ENCODE results near the gene PEX26. TPM values are rescaled to one million over a fixed set of nuclear protein-coding genes. Genes with fewer than 3 reads are reported as not detected.
"Not testable (repeated sequence)": the region's sequence is repeated elsewhere in the genome, so short reads cannot be mapped to it uniquely, and the experiment has no call there.

The PEX26 gene
- 10 to 100 TPM; 40.1 to 41.0 TPM for total RNA-seq

DNA sequence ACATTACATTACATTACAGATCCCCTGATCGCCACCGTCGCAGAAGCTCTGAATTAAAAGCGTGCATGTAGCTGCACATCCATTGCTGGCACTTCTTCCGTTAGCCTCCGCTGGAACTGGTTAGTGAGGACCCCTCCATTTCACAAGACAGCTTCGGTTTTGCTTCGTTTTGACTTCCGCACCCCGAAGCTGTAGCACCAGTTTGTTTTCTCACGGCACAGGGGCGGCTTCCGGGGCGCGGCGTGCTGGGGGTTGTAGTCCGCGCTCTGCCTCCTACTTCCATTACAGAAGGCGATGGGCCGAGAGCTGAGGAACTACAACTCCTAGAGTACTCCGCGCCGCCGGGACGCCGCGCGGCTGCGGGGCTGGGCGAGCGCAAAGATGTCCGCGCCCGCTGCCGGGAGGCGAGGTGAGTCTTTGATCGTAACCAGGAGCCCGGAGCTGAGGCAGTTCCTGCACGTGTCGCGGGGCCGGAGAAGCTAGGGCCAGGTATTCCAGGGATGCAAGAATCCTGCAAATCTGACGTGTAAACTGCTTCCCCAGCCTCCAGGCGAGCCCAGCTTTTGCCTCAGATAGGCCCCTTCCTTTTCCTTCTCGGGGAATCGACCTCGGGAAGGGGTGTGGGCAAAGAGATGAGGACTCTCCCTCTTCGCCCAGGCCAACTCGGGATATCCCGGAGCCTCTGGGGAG, at the start of gene PEX26:
Gene PEX26 (plus strand): TSS at position 352 of the 690 bp plus-strand sequence. CDS start 387 bp downstream, outside the sequence.
- CTCF ChIA-PET = interaction anchor here (0.6 to 3.0 kb wide), 6 partner anchors 9 to 1407 kb away, joined by 3 to 13 read pairs (median 4); no protein-coding TSS in a partner anchor
- POLR2A ChIA-PET = interaction anchor here (0.6 to 1.1 kb wide), 3 partner anchors 11 to 72 kb away, joined by 3 to 8 read pairs (median 3); partner anchors contain the start of gene USP18
- peak within 1 kb of the TSS; percentile 89 for H3K4me3 Mint-ChIP-seq
- peaks cover 43% of the 10 kb centered on the region for H3K4me1 Mint-ChIP-seq
- H3K27me3 Mint-ChIP-seq = no peaks in the 10 kb centered on the region
- peak; percentile 97 for DNase-seq
- H3K36me3 Mint-ChIP-seq (ENCODE audit: low read depth) = peaks cover 41% of the 10 kb centered on the region
- peak within 1 kb of the TSS; percentile 95 for H3K27ac Mint-ChIP-seq
- H3K9me3 Mint-ChIP-seq = no peaks in the 10 kb centered on the region

DNA sequence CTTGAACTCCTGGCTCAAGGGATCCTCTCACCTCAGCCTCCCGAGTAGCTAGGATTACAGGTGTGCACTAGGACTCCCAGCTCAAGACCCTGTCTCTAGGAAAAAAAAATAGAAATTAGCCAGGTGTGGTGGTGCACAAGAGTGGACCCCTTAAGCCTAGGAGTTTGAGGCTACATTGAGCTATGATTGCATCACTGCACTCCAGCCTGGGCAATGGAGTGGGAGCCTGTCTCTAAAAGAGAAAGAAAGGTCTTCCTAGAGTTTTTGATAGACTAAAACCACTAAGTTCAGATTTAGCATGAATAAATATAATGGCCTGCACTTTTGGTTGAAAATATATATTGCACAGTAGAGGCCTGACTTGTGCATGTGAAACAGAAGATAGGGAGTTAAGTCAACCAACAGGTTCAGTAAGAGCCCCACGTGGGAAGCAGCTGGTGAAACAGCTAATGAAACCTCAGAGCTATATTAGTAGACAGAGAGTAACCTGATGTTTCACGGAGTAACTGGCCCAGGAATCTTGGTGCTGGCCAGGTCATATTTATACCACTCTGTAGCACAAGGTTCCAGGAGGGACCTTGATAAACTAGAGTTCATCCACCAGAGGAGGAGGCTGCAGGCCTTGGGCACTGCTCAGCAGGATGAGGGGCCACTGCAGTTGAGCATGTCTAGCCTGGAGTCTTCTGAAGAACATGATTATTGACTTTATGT, 48.8 kb upstream of the PEX26 start:
- Mint-ChIP-seq H3K27me3 (peaks cover 32% of the 10 kb centered on the region), H3K27ac (no peak overlapping the region), H3K4me3 (no peak overlapping the region), H3K4me1 (peaks cover 7% of the 10 kb centered on the region), H3K36me3 (ENCODE audit: low read depth) (no peaks in the 10 kb centered on the region), H3K9me3 (no peaks in the 10 kb centered on the region)
- CTCF ChIA-PET = interaction anchor here (0.9 to 1.4 kb wide), 2 partner anchors 17 to 33 kb away, joined by 3 read pairs; no protein-coding TSS in a partner anchor
- POLR2A ChIA-PET = no interaction called here
- no peak for DNase-seq

DNA sequence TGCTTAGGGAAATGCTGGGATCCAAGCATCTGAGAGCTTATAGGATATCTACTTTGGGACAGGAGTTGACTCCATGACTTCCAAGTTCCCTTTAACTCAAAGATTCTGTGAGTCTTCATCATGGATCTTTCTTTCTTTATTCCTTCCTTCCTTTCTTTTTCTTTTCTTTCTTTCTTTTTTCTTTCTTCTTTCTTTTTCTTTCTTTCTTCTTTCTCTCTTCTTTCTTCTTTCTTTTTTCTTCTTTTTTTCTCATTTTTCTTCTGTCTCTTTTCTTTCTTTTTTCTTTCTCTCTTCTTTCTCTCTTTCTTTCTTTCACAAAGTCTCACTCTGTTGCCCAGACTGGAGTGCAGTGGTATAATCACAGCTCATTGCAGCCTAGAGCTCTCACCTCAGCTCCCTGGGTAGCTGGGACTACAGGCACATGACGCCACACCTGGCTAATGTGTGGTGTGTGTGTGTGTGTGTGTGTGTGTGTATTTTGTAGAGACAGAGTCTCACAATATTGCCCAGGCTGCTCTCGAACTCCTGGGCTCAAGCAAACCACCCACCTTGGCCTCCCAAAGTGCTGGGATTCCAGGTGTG, 48.0 kb upstream of the PEX26 start:
- no peak overlapping the region for H3K4me3 Mint-ChIP-seq
- peaks cover 28% of the 10 kb centered on the region for H3K27me3 Mint-ChIP-seq
- H3K4me1 Mint-ChIP-seq = peaks cover 4% of the 10 kb centered on the region
- H3K27ac Mint-ChIP-seq = no peak overlapping the region
- no peaks in the 10 kb centered on the region for H3K36me3 Mint-ChIP-seq (ENCODE audit: low read depth)
- ChIA-PET POLR2A (no interaction called here), CTCF (no interaction called here)
- H3K9me3 Mint-ChIP-seq = no peaks in the 10 kb centered on the region
- DNase-seq = no peak

DNA sequence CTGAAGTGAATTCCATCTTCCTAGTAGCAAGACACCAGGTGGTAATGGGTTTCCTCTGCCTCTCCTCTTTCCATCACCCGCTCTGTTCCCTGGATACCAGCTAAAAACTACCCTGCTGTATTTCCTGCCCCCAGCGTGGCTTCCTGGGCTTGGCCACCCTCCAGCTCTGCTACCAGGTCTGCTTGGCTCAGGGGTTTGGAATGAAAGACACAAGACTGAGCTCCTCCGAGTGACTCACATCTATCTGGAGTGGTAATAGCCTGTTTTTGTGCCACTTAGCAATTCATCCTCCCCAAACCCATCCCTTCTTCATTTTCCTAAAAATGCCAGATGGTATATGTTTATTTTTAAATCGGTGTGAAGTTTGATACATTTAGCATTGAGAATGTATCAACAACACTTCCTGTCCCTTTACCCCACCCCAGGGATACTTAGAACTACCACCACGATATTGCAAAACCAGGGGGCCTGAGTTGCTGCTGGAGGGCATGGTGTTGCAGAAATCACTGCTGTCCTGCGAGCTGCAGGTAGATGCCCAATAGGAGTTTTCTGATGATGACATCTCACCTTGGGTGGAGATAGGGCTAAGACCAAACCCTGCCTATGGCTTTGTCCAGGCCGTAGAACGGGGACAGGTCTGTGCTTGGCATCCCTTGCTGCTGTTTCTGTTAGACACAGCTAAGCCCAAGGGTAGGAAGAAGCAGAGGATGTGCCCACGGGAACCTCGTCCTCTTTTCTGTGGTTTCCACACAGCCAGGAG, 45.9 kb upstream of the PEX26 start:
- no peaks in the 10 kb centered on the region for H3K36me3 Mint-ChIP-seq (ENCODE audit: low read depth)
- no peak overlapping the region for H3K4me3 Mint-ChIP-seq
- H3K4me1 Mint-ChIP-seq = no peaks in the 10 kb centered on the region
- peaks cover 10% of the 10 kb centered on the region for H3K27me3 Mint-ChIP-seq
- POLR2A ChIA-PET = no interaction called here
- H3K27ac Mint-ChIP-seq = peak overlapping the region; percentile 42
- H3K9me3 Mint-ChIP-seq = no peaks in the 10 kb centered on the region
- DNase-seq = no peak
- CTCF ChIA-PET = interaction anchor here (0.8 kb wide), 1 partner anchor 12 kb away, joined by 3 read pairs; no protein-coding TSS in a partner anchor

DNA sequence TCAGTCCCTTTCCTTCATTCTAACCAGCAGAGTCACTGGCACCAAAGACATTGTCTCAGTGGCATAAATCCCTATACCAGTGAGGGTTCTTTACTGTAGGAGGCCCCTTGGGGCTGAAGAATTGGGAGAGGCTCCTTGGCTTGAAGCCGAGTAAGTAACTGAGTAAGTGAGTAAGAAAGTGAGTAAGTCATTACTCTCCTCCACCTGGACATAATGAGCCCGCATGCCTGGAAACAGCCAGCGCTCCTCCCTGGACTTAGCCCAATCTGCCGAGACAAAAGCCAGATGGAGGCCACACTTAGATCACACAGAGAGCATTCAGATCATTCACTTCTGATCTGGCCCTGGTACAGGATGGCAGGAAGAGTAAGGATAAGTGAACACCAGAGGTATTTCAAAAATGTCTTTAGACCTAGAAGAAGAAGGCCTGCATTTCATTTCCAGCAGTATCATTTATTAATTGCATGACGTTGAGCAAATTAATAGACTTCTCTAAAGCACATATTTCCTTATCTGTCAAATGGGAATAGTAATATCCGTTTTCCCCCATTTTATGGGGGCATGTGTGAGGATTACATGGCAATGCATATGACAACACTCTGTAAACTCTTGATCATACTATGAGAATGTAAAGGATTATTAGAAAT, 45.2 kb upstream of the PEX26 start:
- DNase-seq = no peak
- ChIA-PET POLR2A (no interaction called here), CTCF (interaction anchor here (0.7 to 0.8 kb wide), 2 partner anchors 11 to 252 kb away, joined by 3 read pairs; no protein-coding TSS in a partner anchor)
- peaks cover 4% of the 10 kb centered on the region for H3K27me3 Mint-ChIP-seq
- no peaks in the 10 kb centered on the region for H3K36me3 Mint-ChIP-seq (ENCODE audit: low read depth)
- H3K4me3 Mint-ChIP-seq = no peak overlapping the region
- no peaks in the 10 kb centered on the region for H3K4me1 Mint-ChIP-seq
- H3K9me3 Mint-ChIP-seq = no peaks in the 10 kb centered on the region
- H3K27ac Mint-ChIP-seq = no peak overlapping the region

DNA sequence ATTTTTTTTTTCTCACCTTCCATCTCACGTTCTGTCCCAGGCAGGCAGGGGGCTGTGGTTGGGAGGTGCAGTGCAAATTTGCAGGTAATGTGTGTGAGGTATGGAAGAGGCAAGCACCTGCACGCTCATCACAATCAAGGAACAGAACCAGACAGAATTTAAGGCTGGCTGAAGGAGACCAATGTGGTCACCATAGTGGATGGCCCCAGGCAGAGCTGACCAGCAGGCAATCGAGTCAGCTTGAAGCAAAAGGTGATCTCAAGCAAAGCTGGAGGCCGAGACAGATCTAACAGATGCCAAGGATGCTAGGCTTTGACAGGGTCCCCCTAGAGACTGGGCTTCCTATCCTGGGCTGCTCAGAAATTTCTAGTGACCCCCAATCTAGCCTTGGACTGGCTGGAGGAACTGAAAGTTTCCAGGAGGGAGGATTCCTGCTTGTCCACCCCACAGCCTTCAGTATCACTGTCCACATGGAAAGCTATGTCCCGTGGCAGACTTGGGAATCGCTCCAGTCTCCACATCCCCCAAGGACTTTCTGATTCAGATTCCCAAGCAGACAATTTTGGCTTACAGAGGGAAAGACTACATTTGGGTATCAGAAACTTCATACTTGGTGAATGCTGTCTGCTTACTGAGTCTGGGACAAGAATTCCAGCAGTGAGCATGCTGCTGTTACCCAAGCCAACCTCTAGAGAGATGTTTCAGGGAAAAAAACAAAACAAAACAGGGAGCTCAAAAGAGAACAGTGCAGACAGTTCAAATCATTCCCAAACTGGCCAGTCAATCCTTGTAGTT, 44.4 kb upstream of the PEX26 start:
- no peak for DNase-seq
- H3K27ac Mint-ChIP-seq = no peak overlapping the region
- no peaks in the 10 kb centered on the region for H3K9me3 Mint-ChIP-seq
- H3K4me3 Mint-ChIP-seq = no peak overlapping the region
- no peaks in the 10 kb centered on the region for H3K4me1 Mint-ChIP-seq
- H3K27me3 Mint-ChIP-seq = peaks cover 4% of the 10 kb centered on the region
- CTCF ChIA-PET = interaction anchor here (0.7 kb wide), 1 partner anchor 253 kb away, joined by 3 read pairs; no protein-coding TSS in a partner anchor
- POLR2A ChIA-PET = no interaction called here
- no peaks in the 10 kb centered on the region for H3K36me3 Mint-ChIP-seq (ENCODE audit: low read depth)

DNA sequence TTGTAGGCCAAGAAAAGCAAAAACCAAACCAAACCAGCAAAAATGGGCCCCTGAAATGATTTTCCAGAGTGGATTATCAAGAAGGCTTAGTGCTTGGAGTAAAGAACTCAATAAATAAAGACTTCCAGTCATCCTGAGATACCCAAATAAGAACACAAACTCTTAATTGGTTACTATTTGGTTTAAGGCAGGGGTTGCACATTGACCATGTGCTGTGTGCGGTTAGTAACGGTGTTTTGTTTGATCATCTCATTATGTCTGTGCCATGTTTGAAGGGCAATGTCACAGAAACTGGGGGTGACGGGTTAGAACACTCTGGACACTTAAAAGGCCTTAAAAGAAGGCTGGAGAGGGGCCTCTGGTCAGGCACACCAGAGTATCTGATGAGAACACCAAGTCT, 43.7 kb upstream of the PEX26 start:
- no peak for DNase-seq
- Mint-ChIP-seq H3K4me1 (no peaks in the 10 kb centered on the region), H3K27ac (no peak overlapping the region), H3K9me3 (no peaks in the 10 kb centered on the region), H3K36me3 (ENCODE audit: low read depth) (no peaks in the 10 kb centered on the region), H3K4me3 (no peak overlapping the region), H3K27me3 (peaks cover 4% of the 10 kb centered on the region)
- CTCF ChIA-PET = no interaction called here
- POLR2A ChIA-PET = no interaction called here

DNA sequence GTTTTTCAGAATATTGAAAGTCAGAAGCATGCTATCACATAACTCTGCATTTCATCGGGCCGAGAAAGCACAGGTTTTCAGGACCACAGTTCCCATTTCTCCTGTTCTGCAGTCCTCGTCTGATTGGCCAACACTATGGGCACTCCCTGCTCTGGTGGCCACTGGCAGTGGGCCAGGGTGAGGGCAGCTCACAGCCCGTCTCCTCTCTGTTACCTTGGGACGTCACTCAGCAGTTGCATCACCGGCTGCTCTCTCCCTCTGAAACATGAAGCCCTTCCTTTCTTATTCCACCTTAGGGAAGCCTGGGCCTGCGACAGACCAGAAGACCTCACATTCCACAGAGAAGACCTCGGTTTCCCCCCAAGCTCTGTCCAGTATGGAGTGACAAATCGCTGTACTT, 42.0 kb upstream of the PEX26 start:
- Mint-ChIP-seq H3K27me3 (no peaks in the 10 kb centered on the region), H3K4me3 (no peak overlapping the region), H3K27ac (no peak overlapping the region), H3K36me3 (ENCODE audit: low read depth) (no peaks in the 10 kb centered on the region), H3K4me1 (no peaks in the 10 kb centered on the region), H3K9me3 (no peaks in the 10 kb centered on the region)
- CTCF ChIA-PET = no interaction called here
- DNase-seq = no peak
- POLR2A ChIA-PET = no interaction called here

DNA sequence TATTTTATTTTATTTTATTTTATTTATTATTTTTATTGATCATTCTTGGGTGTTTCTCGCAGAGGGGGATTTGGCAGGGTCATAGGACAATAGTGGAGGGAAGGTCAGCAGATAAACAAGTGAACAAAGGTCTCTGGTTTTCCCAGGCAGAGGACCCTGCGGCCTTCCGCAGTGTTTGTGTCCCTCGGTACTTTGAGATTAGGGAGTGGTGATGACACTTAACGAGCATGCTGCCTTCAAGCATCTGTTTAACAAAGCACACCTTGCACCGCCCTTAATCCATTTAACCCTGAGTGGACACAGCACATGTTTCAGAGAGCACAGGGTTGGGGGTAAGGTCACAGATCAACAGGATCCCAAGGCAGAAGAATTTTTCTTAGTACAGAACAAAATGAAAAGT, 36.9 kb upstream of the PEX26 start:
- H3K9me3 Mint-ChIP-seq, CTCF ChIA-PET: not testable (repeated sequence)

DNA sequence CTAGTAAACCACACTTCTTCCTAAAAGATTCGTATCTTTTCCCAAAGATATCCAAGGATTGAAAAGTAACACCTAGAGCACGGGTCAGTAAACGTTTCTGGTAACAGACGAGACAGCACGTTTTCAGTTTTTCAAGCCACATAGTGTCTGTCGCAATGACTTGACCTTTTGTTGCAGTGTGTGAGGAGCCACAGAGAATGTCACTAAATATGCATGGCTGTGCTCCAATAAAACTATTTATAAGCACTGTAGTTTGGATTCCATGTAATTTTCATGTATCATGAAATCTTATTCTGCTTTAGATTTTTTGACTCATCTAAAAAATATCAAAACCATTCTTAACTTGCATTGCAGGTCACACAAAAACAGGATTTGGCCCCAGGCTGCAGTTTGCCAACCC, 35.1 kb upstream of the PEX26 start:
- Mint-ChIP-seq H3K9me3 (no peaks in the 10 kb centered on the region), H3K27ac (no peak overlapping the region), H3K36me3 (ENCODE audit: low read depth) (no peaks in the 10 kb centered on the region), H3K4me1 (no peaks in the 10 kb centered on the region), H3K4me3 (no peak overlapping the region), H3K27me3 (no peaks in the 10 kb centered on the region)
- ChIA-PET POLR2A (no interaction called here), CTCF (no interaction called here)
- DNase-seq = no peak

More for the DNA sequence above, 36.9 kb upstream of the PEX26 start:
- DNase-seq; H3K36me3 Mint-ChIP-seq (ENCODE audit: low read depth); H3K27ac Mint-ChIP-seq; H3K4me3 Mint-ChIP-seq; H3K4me1 Mint-ChIP-seq; H3K27me3 Mint-ChIP-seq; POLR2A ChIA-PET: not testable (repeated sequence)

DNA sequence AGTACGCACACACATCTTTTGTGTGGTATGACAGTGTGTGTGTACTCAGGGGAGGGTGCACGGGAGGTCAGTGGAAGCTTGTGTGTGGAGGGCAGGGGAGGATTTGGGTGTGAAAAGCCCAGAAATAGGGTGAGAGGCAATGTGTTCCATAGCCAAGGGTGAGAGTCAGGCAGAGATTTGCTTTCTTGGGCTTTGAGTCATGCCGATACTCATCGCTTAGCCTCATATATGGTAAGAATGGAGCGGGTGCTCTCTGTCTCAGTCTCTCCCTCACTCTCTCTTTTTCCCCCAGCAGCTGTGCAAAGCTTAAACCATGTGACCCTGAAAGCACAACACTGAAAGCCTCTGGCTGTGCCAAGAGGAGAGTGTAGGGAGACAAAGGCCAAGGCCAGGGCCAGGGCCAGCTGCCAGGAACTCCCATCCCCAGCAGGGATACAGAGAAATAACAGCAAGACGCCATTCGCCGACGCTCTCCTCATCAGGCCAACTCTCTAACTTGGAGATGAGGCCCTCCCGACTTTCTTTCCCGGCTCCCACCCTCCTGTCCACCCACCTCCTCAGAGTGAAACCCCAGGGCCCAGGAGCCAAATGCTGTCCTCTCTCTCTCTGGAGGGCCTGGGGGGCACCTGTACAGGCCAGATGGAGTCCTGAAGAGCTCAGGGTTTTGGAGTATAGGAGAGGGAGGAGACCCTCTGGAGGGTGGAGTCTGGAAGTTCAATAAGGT, 33.1 kb upstream of the PEX26 start:
- H3K4me3 Mint-ChIP-seq = no peak overlapping the region
- ChIA-PET CTCF (interaction anchor here (1.7 kb wide), 1 partner anchor 11 kb away, joined by 4 read pairs; no protein-coding TSS in a partner anchor), POLR2A (no interaction called here)
- H3K36me3 Mint-ChIP-seq (ENCODE audit: low read depth) = no peaks in the 10 kb centered on the region
- no peak for DNase-seq
- H3K27me3 Mint-ChIP-seq = peaks cover 7% of the 10 kb centered on the region
- H3K27ac Mint-ChIP-seq = no peak overlapping the region
- H3K4me1 Mint-ChIP-seq = no peaks in the 10 kb centered on the region
- H3K9me3 Mint-ChIP-seq = no peaks in the 10 kb centered on the region

All from activated CD4-positive, alpha-beta T cell treated with anti-CD3 and anti-CD28 coated beads, Interleukin-2, amount 10 ng/mL, durations not matched to agents 7 days and 5 days (primary cell).